Activated CD8-positive, alpha-beta memory T cell treated with anti-CD3 and anti-CD28 coated beads for 36 hours (primary cell): ENCODE results near the gene CPVL. TPM values are rescaled to one million over a fixed set of nuclear protein-coding genes. Genes with fewer than 3 reads are reported as not detected.

ENCODE experiments used
- CTCF ChIA-PET: fragments of 350-600 bp; sonication (Branson Sonifier 250); formaldehyde crosslinking; loops from one replicate; lab custom pipeline; 2021; ENCODE audit warnings: antibody characterized with exemption; lab: Charles Lee
- POLR2A ChIA-PET: fragments of 350-600 bp; sonication (Branson Sonifier 250); formaldehyde crosslinking; loops from one replicate; lab custom pipeline; 2021; ENCODE audit warnings: antibody characterized with exemption; lab: Charles Lee
- total RNA-seq, 2 experiments: library from RNA; stranded (reverse); gene quantifications; one replicate each; pipeline ENCODE4 v1.2.3, GENCODE V29; 2021

CPVL gene
- total RNA-seq, 2 experiments from 2014 or later, result 0.25 TPM; not detected in 1

- CTCF ChIA-PET, result no interaction called here
These were observed 115.5 kb downstream of the CPVL start for GRCh38 chr7:29030781-29031275.

GRCh38 chr7:29022291-29022988 is 123.9 kb downstream of the CPVL start:
- ChIA-PET CTCF (no interaction called here), POLR2A (no interaction called here)

More at GRCh38 chr7:29030781-29031275, 115.5 kb downstream of the CPVL start:
- POLR2A ChIA-PET, result no interaction called here

GRCh38 chr7:29019896-29020295 is 126.4 kb downstream of the CPVL start:
- ChIA-PET CTCF (no interaction called here), POLR2A (no interaction called here)

- POLR2A ChIA-PET, result no interaction called here
- CTCF ChIA-PET, result no interaction called here
These were observed 127.0 kb downstream of the CPVL start for GRCh38 chr7:29019387-29019786.

GRCh38 chr7:29017713-29018112 is 128.6 kb downstream of the CPVL start:
- POLR2A ChIA-PET, result no interaction called here
- CTCF ChIA-PET, result no interaction called here

- POLR2A ChIA-PET, result no interaction called here
- CTCF ChIA-PET, result interaction anchor here (1.0 kb wide), 1 partner anchor 44 kb away, joined by 3 read pairs; no protein-coding TSS in a partner anchor
These were observed 131.6 kb downstream of the CPVL start for GRCh38 chr7:29014725-29015124.

GRCh38 chr7:29013931-29014330 is 132.4 kb downstream of the CPVL start:
- ChIA-PET POLR2A (no interaction called here), CTCF (interaction anchor here (0.6 to 1.0 kb wide), 2 partner anchors 43 to 406 kb away, joined by 3 read pairs; no protein-coding TSS in a partner anchor)

GRCh38 chr7:29013082-29013695 is 133.1 kb downstream of the CPVL start:
- ChIA-PET POLR2A (no interaction called here), CTCF (interaction anchor here (0.6 kb wide), 1 partner anchor 407 kb away, joined by 3 read pairs; no protein-coding TSS in a partner anchor)

GRCh38 chr7:29009947-29010346 is 136.4 kb downstream of the CPVL start:
- ChIA-PET CTCF (no interaction called here), POLR2A (no interaction called here)

- CTCF ChIA-PET, result no interaction called here
- POLR2A ChIA-PET, result no interaction called here
These were observed 137.7 kb downstream of the CPVL start for GRCh38 chr7:29008590-29008989.

GRCh38 chr7:29007127-29007526 is 139.2 kb downstream of the CPVL start:
- ChIA-PET POLR2A (no interaction called here), CTCF (no interaction called here)

- ChIA-PET POLR2A (no interaction called here), CTCF (no interaction called here)
These were observed 140.5 kb downstream of the CPVL start for GRCh38 chr7:29005829-29006228.

- CTCF ChIA-PET, result no interaction called here
- POLR2A ChIA-PET, result no interaction called here
These were observed 140.9 kb downstream of the CPVL start for GRCh38 chr7:29005406-29005805.

GRCh38 chr7:29003703-29004102 is 142.6 kb downstream of the CPVL start:
- CTCF ChIA-PET, result no interaction called here
- POLR2A ChIA-PET, result no interaction called here

GRCh38 chr7:29000717-29001076 is 145.6 kb downstream of the CPVL start:
- ChIA-PET POLR2A (no interaction called here), CTCF (no interaction called here)

- ChIA-PET POLR2A (no interaction called here), CTCF (no interaction called here)
These were observed 146.2 kb downstream of the CPVL start for GRCh38 chr7:28999895-29000716.

GRCh38 chr7:28999427-28999826 is 146.9 kb downstream of the CPVL start:
- CTCF ChIA-PET, result no interaction called here
- POLR2A ChIA-PET, result no interaction called here

GRCh38 chr7:28998105-28998504 is 148.2 kb downstream of the CPVL start:
- CTCF ChIA-PET, result no interaction called here
- POLR2A ChIA-PET, result no interaction called here

- CTCF ChIA-PET, result no interaction called here
These were observed 149.5 kb downstream of the CPVL start for GRCh38 chr7:28996836-28997235.

GRCh38 chr7:28993371-28993770 is 153.0 kb downstream of the CPVL start:
- POLR2A ChIA-PET, result no interaction called here
- CTCF ChIA-PET, result no interaction called here

More at GRCh38 chr7:28996836-28997235, 149.5 kb downstream of the CPVL start:
- POLR2A ChIA-PET, result no interaction called here
